H9 (cell line): ENCODE measurements around the gene ATP6V0A4. TPM values are rescaled to one million over a fixed set of nuclear protein-coding genes. Genes with fewer than 3 reads are reported as not detected.

Source experiments
- DNase-seq: peaks from one replicate; pipeline ENCODE4 v3.0.0-alpha.2; 2017
- H2AFZ ChIP-seq: one replicate; pipeline ENCODE4 v1.6.1; 2013; ENCODE audit warnings: mild to moderate bottlenecking, low read length, control low read depth, moderate library complexity
- H2AK5ac ChIP-seq: 2 replicates; pipeline ENCODE4 v1.6.1; 2013; ENCODE audit warnings: low read length, control low read depth, mixed read lengths; ENCODE audit not compliant: insufficient read length
- H2BK120ac ChIP-seq: one replicate; pipeline ENCODE4 v1.6.1; 2013; ENCODE audit warnings: low read depth, mild to moderate bottlenecking, low read length, control low read depth, inconsistent platforms; ENCODE audit not compliant: poor library complexity, severe bottlenecking
- H2BK12ac ChIP-seq: 2 replicates; pipeline ENCODE4 v1.6.1; 2013; ENCODE audit warnings: low read length, control low read depth, mixed read lengths, low read depth; ENCODE audit not compliant: insufficient read length
- H2BK15ac ChIP-seq: 2 replicates; pipeline ENCODE4 v1.6.1; 2013; ENCODE audit warnings: low read depth, low read length, control low read depth
- H2BK20ac ChIP-seq: one replicate; pipeline ENCODE4 v1.6.1; 2013; ENCODE audit warnings: low read depth, mild to moderate bottlenecking, low read length, control low read depth, inconsistent platforms; ENCODE audit not compliant: poor library complexity, severe bottlenecking
- H2BK5ac ChIP-seq: 2 replicates; pipeline ENCODE4 v1.6.1; 2013; ENCODE audit warnings: low read length, control low read depth, mixed read lengths; ENCODE audit not compliant: insufficient read length
- H3K14ac ChIP-seq: 2 replicates; pipeline ENCODE4 v1.6.1; 2013; ENCODE audit warnings: low read length, control low read depth; ENCODE audit not compliant: insufficient read depth
- H3K18ac ChIP-seq: 2 replicates; pipeline ENCODE4 v1.6.1; 2013; ENCODE audit warnings: low read depth, mild to moderate bottlenecking, mixed read lengths, low read length, control low read depth; ENCODE audit not compliant: insufficient read length
- H3K23ac ChIP-seq: 2 replicates; pipeline ENCODE4 v1.6.1; 2013; ENCODE audit warnings: low read length, control low read depth, mixed read lengths, low read depth; ENCODE audit not compliant: insufficient read length
- H3K23me2 ChIP-seq: 2 replicates; pipeline ENCODE4 v1.6.1; 2013; ENCODE audit warnings: low read depth, mild to moderate bottlenecking, mixed read lengths, low read length, control low read depth; ENCODE audit not compliant: insufficient read length, poor library complexity, severe bottlenecking
- H3K27ac ChIP-seq: 2 replicates; pipeline ENCODE4 v1.5.1; 2013; ENCODE audit warnings: low read length, control low read depth, mixed read lengths, low read depth; ENCODE audit not compliant: insufficient read length
- H3K27me3 ChIP-seq: 2 replicates; pipeline ENCODE4 v1.6.1; 2013; ENCODE audit warnings: low read length, control low read depth, inconsistent platforms; ENCODE audit not compliant: insufficient read depth
- H3K4ac ChIP-seq: 2 replicates; pipeline ENCODE4 v1.6.1; 2013; ENCODE audit warnings: low read depth, mild to moderate bottlenecking, control low read depth, inconsistent platforms, low read length, moderate library complexity
- H3K4me1 ChIP-seq: 2 replicates; pipeline ENCODE4 v1.6.1; 2013; ENCODE audit warnings: low read length, control low read depth, inconsistent platforms; ENCODE audit not compliant: insufficient read depth
- H3K4me2 ChIP-seq: 2 replicates; pipeline ENCODE4 v1.6.1; 2013; ENCODE audit warnings: low read length, control low read depth, mixed read lengths; ENCODE audit not compliant: insufficient read length, insufficient read depth
- H3K56ac ChIP-seq: 2 replicates; pipeline ENCODE4 v1.6.1; 2013; ENCODE audit warnings: low read depth, mild to moderate bottlenecking, mixed read lengths, low read length, control low read depth; ENCODE audit not compliant: insufficient read length
- H3K79me1 ChIP-seq: 2 replicates; pipeline ENCODE4 v1.6.1; 2013; ENCODE audit warnings: low read depth, mild to moderate bottlenecking, moderate library complexity, low read length, control low read depth, inconsistent platforms; ENCODE audit not compliant: insufficient read depth, poor library complexity, severe bottlenecking
- H3K79me2 ChIP-seq: 2 replicates; pipeline ENCODE4 v1.6.1; 2013; ENCODE audit warnings: low read length, control low read depth, inconsistent platforms; ENCODE audit not compliant: insufficient read depth
- H3K9ac ChIP-seq: 2 replicates; pipeline ENCODE4 v1.6.1; 2013; ENCODE audit warnings: low read length, control low read depth, mixed read lengths; ENCODE audit not compliant: insufficient read length; ENCODE audit errors: extremely low read depth
- H3K9me3 ChIP-seq: one replicate; pipeline ENCODE4 v1.6.1; 2013; ENCODE audit warnings: low read depth, low read length, inconsistent platforms; ENCODE audit not compliant: control insufficient read depth
- H3T11ph ChIP-seq: one replicate; pipeline ENCODE4 v1.6.1; 2013; ENCODE audit warnings: mild to moderate bottlenecking, low read length, control low read depth, inconsistent platforms
- H4K20me1 ChIP-seq: one replicate; pipeline ENCODE4 v1.6.1; 2013; ENCODE audit not compliant: control insufficient read depth, insufficient read length, insufficient read depth
- H4K5ac ChIP-seq: 2 replicates; pipeline ENCODE4 v1.6.1; 2013; ENCODE audit warnings: low read depth, mild to moderate bottlenecking, mixed read lengths, low read length, control low read depth; ENCODE audit not compliant: insufficient read length
- H4K8ac ChIP-seq: replicated peaks from 2 replicates; pipeline ENCODE4 v1.6.1; 2013; ENCODE audit warnings: low read length, control low read depth, mixed read lengths, low read depth; ENCODE audit not compliant: insufficient read length
- H4K91ac ChIP-seq: 2 replicates; pipeline ENCODE4 v1.6.1; 2013; ENCODE audit warnings: low read depth, mild to moderate bottlenecking, moderate library complexity, mixed read lengths, low read length, control low read depth; ENCODE audit not compliant: insufficient read length
- H3K27ac Mint-ChIP-seq, 3 experiments: 2 replicates in 2 of 3; 3 replicates in 1 of 3; pipeline ENCODE4 v1.8.0; 2020 to 2021; ENCODE audit warnings: mixed read lengths in 3 of 3, mild to moderate bottlenecking in 1 of 3, moderate library complexity in 1 of 3
- H3K27me3 Mint-ChIP-seq: 2 replicates; pipeline ENCODE4 v1.8.0; 2021; ENCODE audit warnings: low read depth, mild to moderate bottlenecking, moderate library complexity, mixed read lengths
- H3K36me3 Mint-ChIP-seq, 3 experiments: 2 replicates in 2 of 3; 3 replicates in 1 of 3; pipeline ENCODE4 v1.8.0; 2020 to 2021; ENCODE audit warnings: low read depth in 3 of 3, mixed read lengths in 3 of 3; ENCODE audit not compliant: insufficient read depth in 1 of 3
- H3K4me1 Mint-ChIP-seq, 2 experiments: 2 replicates each; pipeline ENCODE4 v1.8.0; 2020; ENCODE audit warnings: mixed read lengths in 2 of 2
- H3K4me3 Mint-ChIP-seq, 2 experiments: 2 replicates in 1 of 2; 3 replicates in 1 of 2; pipeline ENCODE4 v1.8.0; 2020 to 2021; ENCODE audit warnings: mild to moderate bottlenecking in 2 of 2, mixed read lengths in 2 of 2, moderate library complexity in 1 of 2
- H3K9me3 Mint-ChIP-seq, 2 experiments: 2 replicates in 1 of 2; 3 replicates in 1 of 2; pipeline ENCODE4 v1.8.0; 2020; ENCODE audit warnings: mild to moderate bottlenecking in 2 of 2, mixed read lengths in 2 of 2, moderate library complexity in 1 of 2
- WGBS: extraction: QIAGEN DNeasy Blood & Tissue Kit; methylation state at CpG from one replicate; pipeline ENCODE4 v1.1.7; 2013; ENCODE audit warnings: missing lambda C conversion rate, low lambda C conversion rate, mixed read lengths; ENCODE audit not compliant: insufficient read length; ENCODE audit errors: extremely low coverage; 5-methylcytosine and 5-hydroxymethylcytosine counted together
- total RNA-seq: library from RNA; stranded (reverse); gene quantifications from 2 replicates; pipeline ENCODE4 v1.2.1, GENCODE V29; 2021
- TF ChIP-seq, protein P1 (sequence below): fragments of 200-600 bp; sonication (generic); conservative IDR thresholded peaks from 3 replicates; pipeline ENCODE4 v1.8.0; 2021; ENCODE audit warnings: antibody characterized with exemption, mild to moderate bottlenecking

The ATP6V0A4 gene
- total RNA-seq, 1 experiment from 2014 or later: 0.79 TPM

DNA sequence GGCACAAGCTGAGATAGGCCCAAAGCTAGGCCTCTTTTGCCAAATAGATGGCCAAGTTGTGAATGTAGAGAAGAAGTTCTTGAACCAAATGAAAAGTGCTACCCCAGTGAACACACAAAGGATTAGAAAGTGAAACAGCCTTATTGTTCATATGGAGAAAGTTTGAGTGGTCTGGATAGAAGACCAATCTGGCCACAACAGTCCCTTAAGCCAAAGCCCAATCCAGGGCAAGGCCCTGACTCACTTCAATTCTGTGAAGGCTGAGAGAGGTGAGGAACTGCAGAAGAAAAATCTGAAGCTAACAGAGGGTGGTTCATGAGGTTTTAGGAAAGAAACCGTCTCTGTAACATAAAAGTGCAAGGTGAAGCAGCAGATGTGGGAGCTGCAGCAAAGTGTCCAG, 18.7 kb upstream of the ATP6V0A4 start:
- Mint-ChIP-seq H3K4me1 (peaks cover 0 to 1% of the 10 kb centered on the region in 2 experiments; a peak in 2 of 4 replicates), H3K27me3 (no peaks in the 10 kb centered on the region), H3K36me3 (no peaks in the 10 kb centered on the region; a peak in 1 of 7 replicates), H3K27ac (no peak overlapping the region), H3K4me3 (no peak overlapping the region), H3K9me3 (no peaks in the 10 kb centered on the region)
- H3K56ac ChIP-seq: no peak overlapping the region
- H2BK15ac ChIP-seq: no peak overlapping the region
- H3K23ac ChIP-seq: no peak overlapping the region
- no peak overlapping the region for H2BK120ac ChIP-seq
- H3K14ac ChIP-seq: no peak overlapping the region
- no peaks in the 10 kb centered on the region for H4K20me1 ChIP-seq
- no peaks in the 10 kb centered on the region for H3K23me2 ChIP-seq
- no peak overlapping the region for H2AK5ac ChIP-seq
- H3K4me2 ChIP-seq: no peak overlapping the region
- no peaks in the 10 kb centered on the region for H3K27me3 ChIP-seq
- no peak overlapping the region for H2BK5ac ChIP-seq
- no peaks in the 10 kb centered on the region for H3K79me1 ChIP-seq
- peaks cover 2% of the 10 kb centered on the region for H3K4me1 ChIP-seq
- no peak overlapping the region for H4K8ac ChIP-seq
- no peaks in the 10 kb centered on the region for H3K9me3 ChIP-seq
- H4K91ac ChIP-seq: no peak overlapping the region
- H2BK20ac ChIP-seq: no peak overlapping the region
- H2BK12ac ChIP-seq: no peak overlapping the region
- no peak overlapping the region for H3T11ph ChIP-seq
- no peaks in the 10 kb centered on the region for H3K79me2 ChIP-seq
- H3K27ac ChIP-seq: no peak overlapping the region
- H3K9ac ChIP-seq: no peak overlapping the region
- H3K4ac ChIP-seq: no peak overlapping the region
- H4K5ac ChIP-seq: no peak overlapping the region
- no CpG with 5 or more reads among the region's 1 CpG for WGBS
- H3K18ac ChIP-seq: no peak overlapping the region
- H2AFZ ChIP-seq: no peak overlapping the region
- no peak for DNase-seq
- TF ChIP-seq, protein P1, sequence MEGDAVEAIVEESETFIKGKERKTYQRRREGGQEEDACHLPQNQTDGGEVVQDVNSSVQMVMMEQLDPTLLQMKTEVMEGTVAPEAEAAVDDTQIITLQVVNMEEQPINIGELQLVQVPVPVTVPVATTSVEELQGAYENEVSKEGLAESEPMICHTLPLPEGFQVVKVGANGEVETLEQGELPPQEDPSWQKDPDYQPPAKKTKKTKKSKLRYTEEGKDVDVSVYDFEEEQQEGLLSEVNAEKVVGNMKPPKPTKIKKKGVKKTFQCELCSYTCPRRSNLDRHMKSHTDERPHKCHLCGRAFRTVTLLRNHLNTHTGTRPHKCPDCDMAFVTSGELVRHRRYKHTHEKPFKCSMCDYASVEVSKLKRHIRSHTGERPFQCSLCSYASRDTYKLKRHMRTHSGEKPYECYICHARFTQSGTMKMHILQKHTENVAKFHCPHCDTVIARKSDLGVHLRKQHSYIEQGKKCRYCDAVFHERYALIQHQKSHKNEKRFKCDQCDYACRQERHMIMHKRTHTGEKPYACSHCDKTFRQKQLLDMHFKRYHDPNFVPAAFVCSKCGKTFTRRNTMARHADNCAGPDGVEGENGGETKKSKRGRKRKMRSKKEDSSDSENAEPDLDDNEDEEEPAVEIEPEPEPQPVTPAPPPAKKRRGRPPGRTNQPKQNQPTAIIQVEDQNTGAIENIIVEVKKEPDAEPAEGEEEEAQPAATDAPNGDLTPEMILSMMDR: no peak
